Tongue (tissue), 2 donors: Measurements from ENCODE around the gene MRPL17. TPM values are rescaled to one million over a fixed set of nuclear protein-coding genes. Genes with fewer than 3 reads are reported as not detected.
"Not testable (repeated sequence)": the region's sequence is repeated elsewhere in the genome, so short reads cannot be mapped to it uniquely, and the experiment has no call there.

Experiments
- DNase-seq: peaks from one replicate; pipeline ENCODE4 v3.0.0-alpha.2; 2015
- total RNA-seq: library from RNA; depleted of rRNA; stranded (reverse); fragments of >200 nt; gene quantifications from one replicate; pipeline ENCODE4 v1.2.3, GENCODE V29; 2014

Gene MRPL17
- 29.2 TPM for total RNA-seq

- peak; percentile 100 for DNase-seq
Measured at GRCh38 chr11:6682936-6683861, at the start of gene MRPL17. TSS of gene MRPL17 (minus strand) at chr11:6683340. CDS start at chr11:6683296, 44 bp downstream.

GRCh38 chr11:6727971-6728760, 45.0 kb upstream of the MRPL17 start:
- DNase-seq: no peak

GRCh38 chr11:6725386-6725896, 42.3 kb upstream of the MRPL17 start:
- DNase-seq: no peak

- no peak for DNase-seq
Measured at GRCh38 chr11:6724013-6724412, 40.9 kb upstream of the MRPL17 start.

GRCh38 chr11:6721343-6721742, 38.2 kb upstream of the MRPL17 start:
- no peak for DNase-seq

- DNase-seq: peak; percentile 69
Measured at GRCh38 chr11:6719576-6719975, 36.4 kb upstream of the MRPL17 start.

- no peak for DNase-seq
Measured at GRCh38 chr11:6717426-6717825, 34.3 kb upstream of the MRPL17 start.

GRCh38 chr11:6711552-6711951, 28.4 kb upstream of the MRPL17 start:
- not testable (repeated sequence) for DNase-seq

GRCh38 chr11:6708876-6709275, 25.7 kb upstream of the MRPL17 start:
- DNase-seq: no peak

GRCh38 chr11:6705905-6706535, 22.9 kb upstream of the MRPL17 start:
- peak; percentile 85 for DNase-seq

- peak; percentile 57 for DNase-seq
Measured at GRCh38 chr11:6703247-6704063, 20.3 kb upstream of the MRPL17 start.

GRCh38 chr11:6701955-6702354, 18.8 kb upstream of the MRPL17 start:
- not testable (repeated sequence) for DNase-seq

GRCh38 chr11:6695377-6695776, 12.2 kb upstream of the MRPL17 start:
- DNase-seq: no peak

GRCh38 chr11:6694229-6694535, 11.0 kb upstream of the MRPL17 start:
- DNase-seq: no peak

- no peak for DNase-seq
Measured at GRCh38 chr11:6693342-6694228, 10.4 kb upstream of the MRPL17 start.

GRCh38 chr11:6692128-6692527, 9.0 kb upstream of the MRPL17 start:
- no peak for DNase-seq

- not testable (repeated sequence) for DNase-seq
Measured at GRCh38 chr11:6690431-6691132, 7.4 kb upstream of the MRPL17 start.

GRCh38 chr11:6687876-6688275, 4.7 kb upstream of the MRPL17 start:
- DNase-seq: no peak

GRCh38 chr11:6686006-6686405, 2.9 kb upstream of the MRPL17 start:
- DNase-seq: no peak

GRCh38 chr11:6684068-6684467, 928 bp upstream of the MRPL17 start:
- not testable (repeated sequence) for DNase-seq
